GM10266 (cell line): ENCODE data around the gene GALNT2.

Experiments
- DNase-seq: peaks from one replicate; pipeline ENCODE4 v3.0.0; 2012; ENCODE audit errors: extremely low spot score
- TF ChIP-seq, protein P1 (sequence below): IDR thresholded peaks from 2 replicates; pipeline ENCODE4 v1.5.1; 2012; ENCODE audit warnings: mild to moderate bottlenecking, low read depth; ENCODE audit not compliant: control insufficient read depth, insufficient read depth; ENCODE audit errors: missing control alignments

GALNT2 gene

DNA sequence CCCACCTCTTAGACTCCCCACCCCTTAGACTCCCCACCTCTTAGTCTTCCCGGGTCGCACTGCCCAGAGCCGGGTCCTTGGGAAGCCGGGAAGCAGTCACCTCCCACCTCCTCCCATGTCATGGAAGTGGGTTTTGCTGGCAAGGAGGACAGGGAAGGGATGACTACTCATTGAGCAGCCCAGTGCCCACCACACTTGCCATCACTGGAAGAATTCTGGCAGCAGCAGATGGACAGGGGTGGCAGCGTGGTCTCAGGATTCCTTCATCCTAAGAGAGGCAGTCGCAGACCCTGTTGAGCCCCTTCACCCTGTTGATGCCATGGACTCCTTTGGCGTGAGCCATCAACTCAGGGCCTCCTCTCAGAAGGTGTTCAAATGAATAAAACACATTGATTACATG is 218.3 kb downstream of the GALNT2 start:
- TF ChIP-seq, protein P1, sequence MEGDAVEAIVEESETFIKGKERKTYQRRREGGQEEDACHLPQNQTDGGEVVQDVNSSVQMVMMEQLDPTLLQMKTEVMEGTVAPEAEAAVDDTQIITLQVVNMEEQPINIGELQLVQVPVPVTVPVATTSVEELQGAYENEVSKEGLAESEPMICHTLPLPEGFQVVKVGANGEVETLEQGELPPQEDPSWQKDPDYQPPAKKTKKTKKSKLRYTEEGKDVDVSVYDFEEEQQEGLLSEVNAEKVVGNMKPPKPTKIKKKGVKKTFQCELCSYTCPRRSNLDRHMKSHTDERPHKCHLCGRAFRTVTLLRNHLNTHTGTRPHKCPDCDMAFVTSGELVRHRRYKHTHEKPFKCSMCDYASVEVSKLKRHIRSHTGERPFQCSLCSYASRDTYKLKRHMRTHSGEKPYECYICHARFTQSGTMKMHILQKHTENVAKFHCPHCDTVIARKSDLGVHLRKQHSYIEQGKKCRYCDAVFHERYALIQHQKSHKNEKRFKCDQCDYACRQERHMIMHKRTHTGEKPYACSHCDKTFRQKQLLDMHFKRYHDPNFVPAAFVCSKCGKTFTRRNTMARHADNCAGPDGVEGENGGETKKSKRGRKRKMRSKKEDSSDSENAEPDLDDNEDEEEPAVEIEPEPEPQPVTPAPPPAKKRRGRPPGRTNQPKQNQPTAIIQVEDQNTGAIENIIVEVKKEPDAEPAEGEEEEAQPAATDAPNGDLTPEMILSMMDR: no peak
- no peak for DNase-seq

DNA sequence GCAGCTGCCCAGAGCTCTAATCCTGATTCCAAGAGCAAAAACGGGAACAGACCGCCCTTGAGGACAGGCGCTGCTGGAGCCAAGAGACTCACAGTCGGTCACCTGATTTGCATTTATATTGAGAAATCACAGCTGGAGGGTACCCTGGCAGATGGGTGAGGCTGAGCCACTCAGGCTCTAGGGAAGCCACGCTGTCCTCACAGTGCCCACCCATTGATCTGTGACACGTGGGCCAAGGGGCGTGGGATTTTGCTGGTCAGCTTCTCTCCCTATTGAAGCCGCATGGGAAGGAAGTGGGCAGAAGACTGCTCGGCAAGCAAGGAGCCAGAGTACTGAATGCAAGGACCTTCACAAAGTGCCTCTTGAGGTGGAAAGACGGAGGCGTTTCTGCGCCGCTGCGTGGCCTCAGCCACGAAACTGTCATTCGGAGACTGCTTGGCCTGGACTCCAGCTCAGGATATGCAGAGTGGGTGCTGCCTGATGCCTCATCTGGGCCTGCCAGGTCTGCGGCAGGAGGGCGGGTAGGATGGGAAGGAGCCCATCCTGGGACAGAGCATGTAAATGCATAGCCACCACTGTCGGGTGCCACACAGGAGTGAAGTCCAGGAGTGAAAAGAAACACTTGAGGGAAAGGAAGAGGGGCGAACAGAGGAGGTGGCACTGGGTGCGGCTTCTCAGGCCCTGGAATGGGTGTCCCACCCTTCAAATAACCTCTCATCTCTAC is 219.3 kb downstream of the GALNT2 start:
- TF ChIP-seq, protein P1: no peak
- DNase-seq: no peak

DNA sequence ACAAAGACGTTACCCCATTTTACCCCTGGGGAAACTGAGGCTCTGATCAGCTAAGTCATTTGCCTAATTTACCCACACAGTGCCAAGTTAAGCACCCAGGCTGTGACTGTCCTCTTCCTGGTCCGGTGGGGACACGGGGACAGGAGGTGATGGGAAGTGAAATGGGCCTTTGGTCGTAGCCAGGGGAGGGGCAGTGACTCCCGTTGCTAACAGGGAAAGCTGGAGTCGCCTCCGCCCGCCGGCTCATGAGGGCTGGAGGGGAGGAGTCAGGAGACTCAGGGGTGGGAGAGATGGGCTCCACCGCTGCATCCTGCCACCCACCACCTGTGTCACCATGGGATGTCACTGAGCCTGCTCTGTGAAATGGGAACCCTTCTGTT is 219.8 kb downstream of the GALNT2 start:
- no peak for DNase-seq
- TF ChIP-seq, protein P1: no peak

DNA sequence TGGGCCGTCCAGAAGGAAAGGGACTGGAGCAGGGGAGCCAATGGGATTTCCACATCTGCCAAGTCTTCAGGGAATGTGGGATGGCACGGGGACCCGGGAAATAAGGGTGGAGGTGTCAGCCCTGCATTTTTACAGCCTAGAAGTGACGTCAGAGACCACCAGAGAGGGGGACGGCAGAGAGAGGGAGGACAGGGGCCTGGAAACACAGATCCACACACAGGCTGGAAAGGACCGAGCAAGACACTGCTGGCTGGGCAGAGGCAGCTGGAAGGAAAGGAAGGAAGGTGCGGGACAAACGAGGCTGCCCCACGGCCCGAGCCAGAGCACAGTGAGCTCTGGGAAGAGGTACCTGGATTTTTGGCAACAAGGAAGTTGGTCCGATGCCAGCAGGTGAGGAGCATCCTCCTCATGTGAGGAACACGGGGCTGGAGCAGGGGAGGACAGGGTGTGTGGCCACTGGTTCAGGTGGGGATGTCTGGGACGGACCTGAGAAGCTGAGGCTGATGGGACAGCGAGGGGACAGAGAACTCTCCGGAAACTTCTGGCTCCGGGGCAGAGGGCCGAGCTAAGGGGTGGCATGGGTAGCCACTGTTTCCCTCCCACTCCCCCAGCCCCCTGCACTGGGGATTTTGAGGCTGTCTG is 220.8 kb downstream of the GALNT2 start:
- DNase-seq: no peak
- TF ChIP-seq, protein P1: no peak

DNA sequence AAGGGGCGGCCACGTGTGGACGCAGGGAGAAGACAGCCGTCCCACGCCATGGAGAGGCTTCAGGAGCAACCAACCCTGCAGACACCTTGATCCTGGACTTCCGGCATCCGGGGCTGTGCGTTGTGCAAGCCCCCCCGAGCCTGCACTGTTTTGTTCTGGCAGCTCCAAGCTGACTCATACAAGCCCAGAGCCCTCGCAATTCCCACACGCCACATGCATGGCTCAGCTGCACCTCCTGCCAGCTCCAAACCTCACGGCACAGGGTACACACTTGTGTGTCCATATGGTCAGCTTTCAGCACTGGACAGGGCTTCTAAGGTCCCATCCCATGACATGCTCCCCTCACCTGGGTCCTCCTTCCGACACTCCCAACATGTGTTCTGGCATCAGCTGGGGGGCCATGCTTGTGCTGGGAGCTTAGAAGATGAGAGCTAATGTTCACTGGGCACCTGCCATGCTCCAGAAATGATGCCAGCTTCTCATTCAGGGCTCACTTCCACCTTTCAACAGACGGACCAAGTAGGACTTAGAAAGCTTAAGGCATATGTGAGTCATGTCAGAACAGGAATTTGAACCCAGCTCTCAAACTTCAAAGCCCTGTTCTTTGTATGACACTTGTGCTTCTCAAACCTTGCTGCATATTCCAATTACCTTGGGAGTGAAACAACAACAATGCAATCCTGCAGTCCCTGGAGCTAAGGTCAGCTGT is 221.8 kb downstream of the GALNT2 start:
- TF ChIP-seq, protein P1: no peak
- no peak for DNase-seq

DNA sequence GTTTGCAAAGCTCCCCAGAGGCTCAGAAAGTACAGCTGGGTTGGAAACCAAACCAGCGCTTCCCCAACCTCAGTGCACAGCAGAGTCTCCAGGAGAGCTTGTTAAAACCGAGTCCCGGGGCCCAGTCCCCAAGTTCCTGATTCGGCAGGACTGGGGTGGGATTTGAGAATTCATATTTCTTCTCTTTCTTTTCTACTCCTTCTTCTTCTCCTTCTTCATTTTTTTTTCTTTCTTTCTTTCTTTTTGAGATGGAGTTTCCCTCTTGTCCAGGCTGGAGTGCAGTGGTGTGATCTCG is 222.3 kb downstream of the GALNT2 start:
- no peak for DNase-seq
- TF ChIP-seq, protein P1: no peak
